NCI-H510A (cell line): ENCODE data around the gene FAP.

Source experiments
- DNase-seq: peaks from one replicate; lab custom pipeline; 2025; lab: John Stamatoyannopoulos, UW

The FAP gene

DNA sequence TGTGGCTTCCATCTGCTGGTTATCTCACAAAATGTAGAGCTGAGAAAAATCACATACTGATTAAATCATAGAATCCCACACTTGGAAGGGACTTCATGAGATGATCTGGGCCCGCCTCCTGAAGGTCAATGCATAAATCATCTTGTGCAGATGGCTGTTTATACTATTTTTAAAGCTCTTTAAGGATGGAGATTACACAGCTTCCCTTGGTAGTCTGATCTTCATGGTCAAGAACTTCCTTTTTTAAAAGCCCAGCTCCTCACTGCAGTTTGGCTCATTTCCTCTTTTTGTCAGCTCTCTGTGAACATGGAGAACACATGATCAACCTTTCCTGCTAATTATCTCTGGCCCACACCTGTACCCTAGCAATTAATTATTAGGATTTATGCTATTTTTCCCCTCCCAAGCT, 117.1 kb downstream of the FAP start:
- DNase-seq, result no peak

- no peak for DNase-seq
Measured at GRCh38 chr2:162125138-162125537, 118.1 kb downstream of the FAP start.

GRCh38 chr2:162123806-162124758, 119.2 kb downstream of the FAP start:
- DNase-seq, result no peak
